Measurements from ENCODE around the gene HS3ST6.

DNA sequence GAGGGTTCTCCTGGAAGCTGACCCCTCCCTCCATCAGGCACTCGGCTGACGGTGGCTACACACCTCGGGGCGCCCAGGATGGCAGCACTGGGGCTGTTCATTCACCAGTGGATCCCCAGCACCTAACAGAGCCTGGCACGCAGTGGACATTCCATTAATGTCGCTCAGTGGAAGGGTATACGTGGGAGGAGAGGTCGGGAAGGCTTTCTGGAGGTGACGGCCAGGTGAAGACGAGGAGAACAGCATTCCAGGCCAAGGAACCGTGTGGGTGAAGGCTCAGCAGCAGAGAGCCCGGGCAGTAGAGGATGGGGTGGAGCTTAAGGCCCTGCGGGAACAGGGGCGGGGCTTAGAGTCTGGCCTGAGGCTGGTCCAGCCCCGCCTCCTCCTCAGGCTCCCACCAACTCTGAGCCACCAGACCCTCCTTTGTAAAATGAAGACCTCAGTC lies 2.5 kb upstream of the HS3ST6 start:
- TF ChIP-seq, protein P1, sequence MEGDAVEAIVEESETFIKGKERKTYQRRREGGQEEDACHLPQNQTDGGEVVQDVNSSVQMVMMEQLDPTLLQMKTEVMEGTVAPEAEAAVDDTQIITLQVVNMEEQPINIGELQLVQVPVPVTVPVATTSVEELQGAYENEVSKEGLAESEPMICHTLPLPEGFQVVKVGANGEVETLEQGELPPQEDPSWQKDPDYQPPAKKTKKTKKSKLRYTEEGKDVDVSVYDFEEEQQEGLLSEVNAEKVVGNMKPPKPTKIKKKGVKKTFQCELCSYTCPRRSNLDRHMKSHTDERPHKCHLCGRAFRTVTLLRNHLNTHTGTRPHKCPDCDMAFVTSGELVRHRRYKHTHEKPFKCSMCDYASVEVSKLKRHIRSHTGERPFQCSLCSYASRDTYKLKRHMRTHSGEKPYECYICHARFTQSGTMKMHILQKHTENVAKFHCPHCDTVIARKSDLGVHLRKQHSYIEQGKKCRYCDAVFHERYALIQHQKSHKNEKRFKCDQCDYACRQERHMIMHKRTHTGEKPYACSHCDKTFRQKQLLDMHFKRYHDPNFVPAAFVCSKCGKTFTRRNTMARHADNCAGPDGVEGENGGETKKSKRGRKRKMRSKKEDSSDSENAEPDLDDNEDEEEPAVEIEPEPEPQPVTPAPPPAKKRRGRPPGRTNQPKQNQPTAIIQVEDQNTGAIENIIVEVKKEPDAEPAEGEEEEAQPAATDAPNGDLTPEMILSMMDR (conservative IDR thresholded peaks at IDR 0.05; ENCODE audit: low read length), result no peak
- no peak for TF ChIP-seq EZH2phosphoT487 (IDR thresholded peaks at IDR 0.05; ENCODE audit: borderline replicate concordance, low read depth, low read length)

Measured in OCI-LY7 (cell line).